ENCODE data around the gene GALNT12. TPM values are rescaled to one million over a fixed set of nuclear protein-coding genes. Genes with fewer than 3 reads are reported as not detected.

The GALNT12 gene
- total and polyA plus RNA-seq, 2 experiments from 2014 or later = 14.6 to 23.6 TPM

DNA sequence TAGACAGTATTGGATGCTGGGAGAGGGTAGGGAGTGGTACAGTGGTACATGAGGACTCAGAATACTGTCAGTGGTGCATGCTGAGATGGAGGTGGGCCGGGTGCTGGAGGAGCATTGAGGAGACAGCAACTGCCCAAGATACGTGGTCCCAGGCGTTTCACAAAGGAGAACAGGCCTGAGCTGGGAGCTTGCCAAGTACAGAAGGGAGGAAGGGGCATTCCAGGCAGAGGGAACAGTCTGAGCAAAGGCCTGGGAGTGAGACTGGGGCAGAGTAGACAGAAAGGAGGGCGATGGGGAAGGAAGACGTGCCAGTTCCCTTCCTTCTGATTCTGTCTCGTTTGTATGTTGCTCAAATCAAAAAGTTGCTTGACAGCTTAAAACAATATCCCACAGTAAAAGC, 15.2 kb downstream of the GALNT12 start:
- H3K4me3 ChIP-seq = no peak overlapping the region

More for the DNA sequence above, 15.2 kb downstream of the GALNT12 start:
- Mint-ChIP-seq H3K27me3 (ENCODE audit: insufficient read depth, low read depth, poor library complexity) (peaks cover 6% of the 10 kb centered on the region), H3K4me1 (no peaks in the 10 kb centered on the region; the same call in 2 of the 3 replicates), H3K9me3 (no peaks in the 10 kb centered on the region; the same call in 2 of the 3 replicates), H3K4me3 (no peak overlapping the region), H3K36me3 (ENCODE audit: low read depth) (peaks cover 14% of the 10 kb centered on the region), H3K27ac (no peak overlapping the region)
- no peak overlapping the region for H3K27ac ChIP-seq (ENCODE audit: low read depth)
- H4K20me1 ChIP-seq (replicated peaks; ENCODE audit: insufficient read depth) = no peaks in the 10 kb centered on the region; the same call in 1 of the 2 replicates
- no peak for DNase-seq (ENCODE audit: low spot score)
- H3K9me2 ChIP-seq (ENCODE audit: insufficient read depth) = no peaks in the 10 kb centered on the region
- no peaks in the 10 kb centered on the region for H3K27me3 ChIP-seq (ENCODE audit: insufficient read depth)
- no peaks in the 10 kb centered on the region for H3F3A ChIP-seq (replicated peaks; ENCODE audit: low read depth)
- ATAC-seq = no peak
- no peaks in the 10 kb centered on the region for H3K79me2 ChIP-seq (replicated peaks; ENCODE audit: insufficient read depth)
- no peak overlapping the region for H2AFZ ChIP-seq
- H3K36me3 ChIP-seq (ENCODE audit: insufficient read depth) = no peaks in the 10 kb centered on the region
- no peak overlapping the region for H3K4me2 ChIP-seq
- TF ChIP-seq EZH2 (IDR thresholded peaks at IDR 0.05; ENCODE audit: low read depth, unreplicated experiment) (no peak), STAT1 (IDR thresholded peaks at IDR 0.05; ENCODE audit: unreplicated experiment) (no peak), POLR2AphosphoS5 (IDR thresholded peaks at IDR 0.05; ENCODE audit: low read depth) (no peak), JUNB (IDR thresholded peaks at IDR 0.05; ENCODE audit: unreplicated experiment) (no peak), CREB1 (CRISPR knock-in tag; IDR thresholded peaks at IDR 0.05; ENCODE audit: low read depth) (no peak), EZH2phosphoT487 (IDR thresholded peaks at IDR 0.05; ENCODE audit: unreplicated experiment) (no peak), ZNF331 (CRISPR knock-in tag; IDR thresholded peaks at IDR 0.05; ENCODE audit: low read depth) (no peak), CTCF (conservative IDR thresholded peaks at IDR 0.05; ENCODE audit: low read depth in 2 of 2) (no peak), ZNF114 (CRISPR knock-in tag; IDR thresholded peaks at IDR 0.05) (no peak), NANOG (IDR thresholded peaks at IDR 0.05; ENCODE audit: borderline replicate concordance) (no peak)
- TF ChIP-seq, protein P1, sequence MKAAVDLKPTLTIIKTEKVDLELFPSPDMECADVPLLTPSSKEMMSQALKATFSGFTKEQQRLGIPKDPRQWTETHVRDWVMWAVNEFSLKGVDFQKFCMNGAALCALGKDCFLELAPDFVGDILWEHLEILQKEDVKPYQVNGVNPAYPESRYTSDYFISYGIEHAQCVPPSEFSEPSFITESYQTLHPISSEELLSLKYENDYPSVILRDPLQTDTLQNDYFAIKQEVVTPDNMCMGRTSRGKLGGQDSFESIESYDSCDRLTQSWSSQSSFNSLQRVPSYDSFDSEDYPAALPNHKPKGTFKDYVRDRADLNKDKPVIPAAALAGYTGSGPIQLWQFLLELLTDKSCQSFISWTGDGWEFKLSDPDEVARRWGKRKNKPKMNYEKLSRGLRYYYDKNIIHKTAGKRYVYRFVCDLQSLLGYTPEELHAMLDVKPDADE (IDR thresholded peaks at IDR 0.05) = no peak
- TF ChIP-seq, protein P2, sequence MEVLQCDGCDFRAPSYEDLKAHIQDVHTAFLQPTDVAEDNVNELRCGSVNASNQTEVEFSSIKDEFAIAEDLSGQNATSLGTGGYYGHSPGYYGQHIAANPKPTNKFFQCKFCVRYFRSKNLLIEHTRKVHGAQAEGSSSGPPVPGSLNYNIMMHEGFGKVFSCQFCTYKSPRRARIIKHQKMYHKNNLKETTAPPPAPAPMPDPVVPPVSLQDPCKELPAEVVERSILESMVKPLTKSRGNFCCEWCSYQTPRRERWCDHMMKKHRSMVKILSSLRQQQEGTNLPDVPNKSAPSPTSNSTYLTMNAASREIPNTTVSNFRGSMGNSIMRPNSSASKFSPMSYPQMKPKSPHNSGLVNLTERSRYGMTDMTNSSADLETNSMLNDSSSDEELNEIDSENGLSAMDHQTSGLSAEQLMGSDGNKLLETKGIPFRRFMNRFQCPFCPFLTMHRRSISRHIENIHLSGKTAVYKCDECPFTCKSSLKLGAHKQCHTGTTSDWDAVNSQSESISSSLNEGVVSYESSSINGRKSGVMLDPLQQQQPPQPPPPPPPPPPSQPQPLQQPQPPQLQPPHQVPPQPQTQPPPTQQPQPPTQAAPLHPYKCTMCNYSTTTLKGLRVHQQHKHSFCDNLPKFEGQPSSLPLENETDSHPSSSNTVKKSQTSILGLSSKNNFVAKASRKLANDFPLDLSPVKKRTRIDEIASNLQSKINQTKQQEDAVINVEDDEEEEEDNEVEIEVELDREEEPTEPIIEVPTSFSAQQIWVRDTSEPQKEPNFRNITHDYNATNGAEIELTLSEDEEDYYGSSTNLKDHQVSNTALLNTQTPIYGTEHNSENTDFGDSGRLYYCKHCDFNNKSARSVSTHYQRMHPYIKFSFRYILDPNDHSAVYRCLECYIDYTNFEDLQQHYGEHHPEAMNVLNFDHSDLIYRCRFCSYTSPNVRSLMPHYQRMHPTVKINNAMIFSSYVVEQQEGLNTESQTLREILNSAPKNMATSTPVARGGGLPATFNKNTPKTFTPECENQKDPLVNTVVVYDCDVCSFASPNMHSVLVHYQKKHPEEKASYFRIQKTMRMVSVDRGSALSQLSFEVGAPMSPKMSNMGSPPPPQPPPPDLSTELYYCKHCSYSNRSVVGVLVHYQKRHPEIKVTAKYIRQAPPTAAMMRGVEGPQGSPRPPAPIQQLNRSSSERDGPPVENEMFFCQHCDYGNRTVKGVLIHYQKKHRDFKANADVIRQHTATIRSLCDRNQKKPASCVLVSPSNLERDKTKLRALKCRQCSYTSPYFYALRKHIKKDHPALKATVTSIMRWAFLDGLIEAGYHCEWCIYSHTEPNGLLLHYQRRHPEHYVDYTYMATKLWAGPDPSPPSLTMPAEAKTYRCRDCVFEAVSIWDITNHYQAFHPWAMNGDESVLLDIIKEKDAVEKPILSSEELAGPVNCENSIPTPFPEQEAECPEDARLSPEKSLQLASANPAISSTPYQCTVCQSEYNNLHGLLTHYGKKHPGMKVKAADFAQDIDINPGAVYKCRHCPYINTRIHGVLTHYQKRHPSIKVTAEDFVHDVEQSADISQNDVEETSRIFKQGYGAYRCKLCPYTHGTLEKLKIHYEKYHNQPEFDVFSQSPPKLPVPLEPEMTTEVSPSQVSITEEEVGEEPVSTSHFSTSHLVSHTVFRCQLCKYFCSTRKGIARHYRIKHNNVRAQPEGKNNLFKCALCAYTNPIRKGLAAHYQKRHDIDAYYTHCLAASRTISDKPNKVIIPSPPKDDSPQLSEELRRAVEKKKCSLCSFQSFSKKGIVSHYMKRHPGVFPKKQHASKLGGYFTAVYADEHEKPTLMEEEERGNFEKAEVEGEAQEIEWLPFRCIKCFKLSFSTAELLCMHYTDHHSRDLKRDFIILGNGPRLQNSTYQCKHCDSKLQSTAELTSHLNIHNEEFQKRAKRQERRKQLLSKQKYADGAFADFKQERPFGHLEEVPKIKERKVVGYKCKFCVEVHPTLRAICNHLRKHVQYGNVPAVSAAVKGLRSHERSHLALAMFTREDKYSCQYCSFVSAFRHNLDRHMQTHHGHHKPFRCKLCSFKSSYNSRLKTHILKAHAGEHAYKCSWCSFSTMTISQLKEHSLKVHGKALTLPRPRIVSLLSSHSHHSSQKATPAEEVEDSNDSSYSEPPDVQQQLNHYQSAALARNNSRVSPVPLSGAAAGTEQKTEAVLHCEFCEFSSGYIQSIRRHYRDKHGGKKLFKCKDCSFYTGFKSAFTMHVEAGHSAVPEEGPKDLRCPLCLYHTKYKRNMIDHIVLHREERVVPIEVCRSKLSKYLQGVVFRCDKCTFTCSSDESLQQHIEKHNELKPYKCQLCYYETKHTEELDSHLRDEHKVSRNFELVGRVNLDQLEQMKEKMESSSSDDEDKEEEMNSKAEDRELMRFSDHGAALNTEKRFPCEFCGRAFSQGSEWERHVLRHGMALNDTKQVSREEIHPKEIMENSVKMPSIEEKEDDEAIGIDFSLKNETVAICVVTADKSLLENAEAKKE (CRISPR knock-in tag; IDR thresholded peaks at IDR 0.05) = no peak
- TF ChIP-seq, protein P3, sequence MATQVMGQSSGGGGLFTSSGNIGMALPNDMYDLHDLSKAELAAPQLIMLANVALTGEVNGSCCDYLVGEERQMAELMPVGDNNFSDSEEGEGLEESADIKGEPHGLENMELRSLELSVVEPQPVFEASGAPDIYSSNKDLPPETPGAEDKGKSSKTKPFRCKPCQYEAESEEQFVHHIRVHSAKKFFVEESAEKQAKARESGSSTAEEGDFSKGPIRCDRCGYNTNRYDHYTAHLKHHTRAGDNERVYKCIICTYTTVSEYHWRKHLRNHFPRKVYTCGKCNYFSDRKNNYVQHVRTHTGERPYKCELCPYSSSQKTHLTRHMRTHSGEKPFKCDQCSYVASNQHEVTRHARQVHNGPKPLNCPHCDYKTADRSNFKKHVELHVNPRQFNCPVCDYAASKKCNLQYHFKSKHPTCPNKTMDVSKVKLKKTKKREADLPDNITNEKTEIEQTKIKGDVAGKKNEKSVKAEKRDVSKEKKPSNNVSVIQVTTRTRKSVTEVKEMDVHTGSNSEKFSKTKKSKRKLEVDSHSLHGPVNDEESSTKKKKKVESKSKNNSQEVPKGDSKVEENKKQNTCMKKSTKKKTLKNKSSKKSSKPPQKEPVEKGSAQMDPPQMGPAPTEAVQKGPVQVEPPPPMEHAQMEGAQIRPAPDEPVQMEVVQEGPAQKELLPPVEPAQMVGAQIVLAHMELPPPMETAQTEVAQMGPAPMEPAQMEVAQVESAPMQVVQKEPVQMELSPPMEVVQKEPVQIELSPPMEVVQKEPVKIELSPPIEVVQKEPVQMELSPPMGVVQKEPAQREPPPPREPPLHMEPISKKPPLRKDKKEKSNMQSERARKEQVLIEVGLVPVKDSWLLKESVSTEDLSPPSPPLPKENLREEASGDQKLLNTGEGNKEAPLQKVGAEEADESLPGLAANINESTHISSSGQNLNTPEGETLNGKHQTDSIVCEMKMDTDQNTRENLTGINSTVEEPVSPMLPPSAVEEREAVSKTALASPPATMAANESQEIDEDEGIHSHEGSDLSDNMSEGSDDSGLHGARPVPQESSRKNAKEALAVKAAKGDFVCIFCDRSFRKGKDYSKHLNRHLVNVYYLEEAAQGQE (IDR thresholded peaks at IDR 0.05; ENCODE audit: unreplicated experiment) = no peak
- H3K4me1 ChIP-seq (ENCODE audit: insufficient read depth) = no peaks in the 10 kb centered on the region
